Fibroblast of lung (primary cell): ENCODE data around the gene SFI1.

Experiments
- CTCF ChIP-seq, 2 donors: IDR thresholded peaks in 1 of 2; conservative IDR thresholded peaks in 1 of 2; 1 replicate in 1 of 2; 2 replicates in 1 of 2; pipeline ENCODE4 v1.5.1; 2011 to 2012; ENCODE audit warnings: low read length in 2 of 2, control low read depth in 1 of 2, inconsistent platforms in 1 of 2, low read depth in 1 of 2, mild to moderate bottlenecking in 1 of 2
- EZH2 ChIP-seq: IDR thresholded peaks from 2 replicates; pipeline ENCODE4 v1.5.1; 2012; ENCODE audit warnings: low read length, control low read depth, mild to moderate bottlenecking; ENCODE audit errors: missing control alignments

- TF ChIP-seq CTCF (conservative IDR thresholded peaks at IDR 0.05 in 1 of 2, IDR thresholded peaks at IDR 0.05 in 1 of 2; ENCODE audit: low read depth in 1 of 2, low read length in 2 of 2): no peak
- TF ChIP-seq EZH2: no peak
These were observed 7.2 kb upstream of the SFI1 start for GRCh38 chr22:31488988-31489617.
